ENCODE data around the gene MTMR3. TPM values are rescaled to one million over a fixed set of nuclear protein-coding genes. Genes with fewer than 3 reads are reported as not detected.

The MTMR3 gene
- total RNA-seq, 4 donors from 2014 or later, result 17.2 to 77.8 (median 62.5) TPM

GRCh38 chr22:30021881-30022619 is 139.1 kb downstream of the MTMR3 start:
- no peak for TF ChIP-seq CTCF (IDR thresholded peaks at IDR 0.05)
- TF ChIP-seq POLR2A (IDR thresholded peaks at IDR 0.05), result no peak
- H3K27me3 ChIP-seq, result no peaks in the 10 kb centered on the region
- no peaks in the 10 kb centered on the region for H3K36me3 ChIP-seq
- no peak for DNase-seq
- H3K27ac ChIP-seq, result no peak overlapping the region
- intact Hi-C loops (cut with DNase I; ENCODE audit: low total_unique reads), result no loop called here
- H3K4me1 ChIP-seq, result no peaks in the 10 kb centered on the region
- H3K4me3 ChIP-seq, result no peak overlapping the region
- H3K9me3 ChIP-seq, result no peaks in the 10 kb centered on the region

GRCh38 chr22:30023099-30023660 is 140.2 kb downstream of the MTMR3 start:
- Histone ChIP-seq H3K4me1 (no peaks in the 10 kb centered on the region), H3K4me3 (no peak overlapping the region), H3K27ac (no peak overlapping the region), H3K9me3 (no peaks in the 10 kb centered on the region), H3K27me3 (no peaks in the 10 kb centered on the region), H3K36me3 (no peaks in the 10 kb centered on the region)
- intact Hi-C loops (cut with DNase I; ENCODE audit: low total_unique reads), result no loop called here
- TF ChIP-seq POLR2A (IDR thresholded peaks at IDR 0.05), result no peak
- TF ChIP-seq CTCF (IDR thresholded peaks at IDR 0.05), result no peak
- no peak for DNase-seq

GRCh38 chr22:30024231-30024630 is 141.3 kb downstream of the MTMR3 start:
- H3K4me3 ChIP-seq, result no peak overlapping the region
- no peaks in the 10 kb centered on the region for H3K9me3 ChIP-seq
- no peak for TF ChIP-seq CTCF (IDR thresholded peaks at IDR 0.05)
- TF ChIP-seq POLR2A (IDR thresholded peaks at IDR 0.05), result no peak
- intact Hi-C loops (cut with DNase I; ENCODE audit: low total_unique reads), result no loop called here
- no peak overlapping the region for H3K27ac ChIP-seq
- DNase-seq, result no peak
- no peaks in the 10 kb centered on the region for H3K4me1 ChIP-seq
- H3K27me3 ChIP-seq, result no peaks in the 10 kb centered on the region
- H3K36me3 ChIP-seq, result no peaks in the 10 kb centered on the region

- TF ChIP-seq POLR2A (IDR thresholded peaks at IDR 0.05), result no peak
- TF ChIP-seq CTCF (IDR thresholded peaks at IDR 0.05), result no peak
Measured at GRCh38 chr22:30025221-30025620, 142.2 kb downstream of the MTMR3 start.

GRCh38 chr22:30026756-30027155 is 143.8 kb downstream of the MTMR3 start:
- TF ChIP-seq POLR2A (IDR thresholded peaks at IDR 0.05), result no peak
- TF ChIP-seq CTCF (IDR thresholded peaks at IDR 0.05), result no peak
- H3K4me3 ChIP-seq, result no peak overlapping the region
- no peaks in the 10 kb centered on the region for H3K36me3 ChIP-seq
- intact Hi-C loops (cut with DNase I; ENCODE audit: low total_unique reads), result no loop called here
- no peaks in the 10 kb centered on the region for H3K9me3 ChIP-seq
- no peak overlapping the region for H3K27ac ChIP-seq
- DNase-seq, result no peak
- no peaks in the 10 kb centered on the region for H3K4me1 ChIP-seq
- H3K27me3 ChIP-seq, result no peaks in the 10 kb centered on the region

More at GRCh38 chr22:30025221-30025620, 142.2 kb downstream of the MTMR3 start:
- no peaks in the 10 kb centered on the region for H3K36me3 ChIP-seq
- intact Hi-C loops (cut with DNase I; ENCODE audit: low total_unique reads), result no loop called here
- H3K4me1 ChIP-seq, result no peaks in the 10 kb centered on the region
- H3K4me3 ChIP-seq, result no peak overlapping the region
- DNase-seq, result no peak
- no peak overlapping the region for H3K27ac ChIP-seq
- no peaks in the 10 kb centered on the region for H3K27me3 ChIP-seq
- H3K9me3 ChIP-seq, result no peaks in the 10 kb centered on the region
